Measurements from ENCODE around the gene DOCK10.

Gene DOCK10

GRCh38 chr2:224909885-224910573 lies 132.2 kb downstream of the DOCK10 start:
- no peak for DNase-seq

GRCh38 chr2:224908818-224909217 lies 133.4 kb downstream of the DOCK10 start:
- DNase-seq, result no peak

- no peak for DNase-seq
Observed at GRCh38 chr2:224904381-224904780, 137.9 kb downstream of the DOCK10 start.

GRCh38 chr2:224903621-224904020 lies 138.6 kb downstream of the DOCK10 start:
- DNase-seq, result no peak

GRCh38 chr2:224901121-224901676 lies 141.1 kb downstream of the DOCK10 start:
- DNase-seq, result no peak

GRCh38 chr2:224895377-224895776 lies 146.9 kb downstream of the DOCK10 start:
- DNase-seq, result no peak

- DNase-seq, result no peak
Observed at GRCh38 chr2:224894356-224894755, 147.9 kb downstream of the DOCK10 start.

- DNase-seq, result no peak
Observed at GRCh38 chr2:224893848-224894247, 148.4 kb downstream of the DOCK10 start.

- DNase-seq, result no peak
Observed at GRCh38 chr2:224892574-224893204, 149.6 kb downstream of the DOCK10 start.

GRCh38 chr2:224890372-224890771 lies 151.9 kb downstream of the DOCK10 start:
- no peak for DNase-seq

GRCh38 chr2:224887141-224887540 lies 155.1 kb downstream of the DOCK10 start:
- DNase-seq, result no peak

GRCh38 chr2:224885836-224886547 lies 156.3 kb downstream of the DOCK10 start:
- no peak for DNase-seq

- no peak for DNase-seq
Observed at GRCh38 chr2:224885291-224885690, 157.0 kb downstream of the DOCK10 start.

- no peak for DNase-seq
Observed at GRCh38 chr2:224884188-224884587, 158.1 kb downstream of the DOCK10 start.

- no peak for DNase-seq
Observed at GRCh38 chr2:224883700-224884099, 158.6 kb downstream of the DOCK10 start.

GRCh38 chr2:224883172-224883516 lies 159.1 kb downstream of the DOCK10 start:
- DNase-seq, result no peak

- no peak for DNase-seq
Observed at GRCh38 chr2:224882291-224883171, 159.7 kb downstream of the DOCK10 start.

GRCh38 chr2:224881846-224882245 lies 160.4 kb downstream of the DOCK10 start:
- no peak for DNase-seq

- no peak for DNase-seq
Observed at GRCh38 chr2:224876522-224876921, 165.7 kb downstream of the DOCK10 start.

GRCh38 chr2:224875841-224876240 lies 166.4 kb downstream of the DOCK10 start:
- no peak for DNase-seq

GRCh38 chr2:224875153-224875552 lies 167.1 kb downstream of the DOCK10 start:
- DNase-seq, result no peak

- no peak for DNase-seq
Observed at GRCh38 chr2:224871813-224872212, 170.5 kb downstream of the DOCK10 start.

GRCh38 chr2:224870341-224870740 lies 171.9 kb downstream of the DOCK10 start:
- DNase-seq, result peak; percentile 2

All from NCI-H2171 treated with DMSO at 0.1 percent for 48 hours (cell line).